PC-3 (cell line): ENCODE results near the gene ATP2B2. TPM values are rescaled to one million over a fixed set of nuclear protein-coding genes. Genes with fewer than 3 reads are reported as not detected.

Source experiments
- ATAC-seq: fragments of 200-7000 bp; cut with Tn5 transposase; 2 replicates; pipeline ENCODE4 v1.9.1; 2020; ENCODE audit warnings: mild to moderate bottlenecking, moderate library complexity
- BruUV-seq: library from RNA; stranded (reverse); fragments of 400-500 nt; replicated peaks from 2 replicates; lab custom pipeline; 2021; lab: Mats Ljungman, UMichigan
- CTCF ChIA-PET: fragments of 300-600 bp; sonication (Branson Sonifier 250); formaldehyde crosslinking; loops from one replicate; lab custom pipeline; 2022; ENCODE audit warnings: antibody characterized with exemption; lab: Charles Lee
- POLR2A ChIA-PET: fragments of 300-600 bp; sonication (Branson Sonifier 250); formaldehyde crosslinking; loops from one replicate; lab custom pipeline; 2022; ENCODE audit warnings: antibody characterized with exemption; ENCODE audit not compliant: unreplicated experiment; lab: Charles Lee
- DNase-seq: peaks from one replicate; pipeline ENCODE4 v3.0.0-alpha.2; 2015
- H2AFZ ChIP-seq: fragments of 300-600 bp; sonication (generic); 2 replicates; pipeline ENCODE4 v1.6.0; 2016; ENCODE audit warnings: antibody characterized with exemption, low read length
- H3F3A ChIP-seq: fragments of 300-600 bp; sonication (generic); one replicate; pipeline ENCODE4 v1.6.0; 2017; ENCODE audit warnings: antibody characterized with exemption, low read length, control low read depth, mild to moderate bottlenecking; ENCODE audit not compliant: unreplicated experiment
- H3K27ac ChIP-seq: fragments of 300-600 bp; sonication (generic); 2 replicates; pipeline ENCODE4 v1.5.1; 2016; ENCODE audit warnings: mild to moderate bottlenecking, low read length
- H3K27me3 ChIP-seq: fragments of 300-600 bp; sonication (generic); 2 replicates; pipeline ENCODE4 v1.6.1; 2016; ENCODE audit warnings: low read length, mixed read lengths
- H3K36me3 ChIP-seq: fragments of 300-600 bp; sonication (generic); 2 replicates; pipeline ENCODE4 v1.6.1; 2016; ENCODE audit warnings: low read depth, mixed run types, low read length, mixed read lengths
- H3K4me1 ChIP-seq: fragments of 300-600 bp; sonication (generic); 2 replicates; pipeline ENCODE4 v1.5.1; 2016; ENCODE audit warnings: low read length; ENCODE audit not compliant: insufficient read depth
- H3K4me2 ChIP-seq: fragments of 300-600 bp; sonication (generic); 2 replicates; pipeline ENCODE4 v1.6.0; 2016; ENCODE audit warnings: low read length
- H3K4me3 ChIP-seq: fragments of 300-600 bp; sonication (generic); 2 replicates; pipeline ENCODE4 v1.5.1; 2016; ENCODE audit warnings: mild to moderate bottlenecking, low read length, mixed read lengths
- H3K79me2 ChIP-seq: fragments of 300-600 bp; sonication (generic); 2 replicates; pipeline ENCODE4 v1.6.1; 2017; ENCODE audit warnings: low read length, mixed read lengths
- H3K9ac ChIP-seq: fragments of 300-600 bp; sonication (generic); 2 replicates; pipeline ENCODE4 v1.6.0; 2016; ENCODE audit warnings: mild to moderate bottlenecking, low read length
- H3K9me2 ChIP-seq: fragments of 300-600 bp; sonication (generic); replicated peaks from 2 replicates; pipeline ENCODE4 v1.6.1; 2016; ENCODE audit warnings: mixed run types, low read length, mixed read lengths
- H3K9me3 ChIP-seq: fragments of 300-600 bp; sonication (generic); 2 replicates; pipeline ENCODE4 v1.6.1; 2016; ENCODE audit warnings: low read length, mixed read lengths
- H4K20me1 ChIP-seq: fragments of 300-600 bp; sonication (generic); 2 replicates; pipeline ENCODE4 v1.6.1; 2016; ENCODE audit warnings: low read length, mixed read lengths
- EZH2 ChIP-seq: fragments of 300-600 bp; sonication (generic); IDR thresholded peaks from one replicate; pipeline ENCODE4 v1.6.1; 2017; ENCODE audit warnings: antibody characterized with exemption, mild to moderate bottlenecking, low read length; ENCODE audit not compliant: unreplicated experiment
- EZH2phosphoT487 ChIP-seq: fragments of 300-600 bp; sonication (generic); IDR thresholded peaks from 2 replicates; pipeline ENCODE4 v1.6.1; 2018; ENCODE audit warnings: mild to moderate bottlenecking, antibody characterized with exemption, low read length, borderline replicate concordance
- intact Hi-C: fragments of 100-400 bp; cut with micrococcal nuclease; formaldehyde crosslinking; loops from 2 replicates; pipeline ENCODE4 v1.9.0; 2023
- total RNA-seq: library from RNA; depleted of rRNA; stranded (reverse); fragments of >200 nt; gene quantifications from 2 replicates; pipeline ENCODE4 v1.2.3, GENCODE V29; 2014
- TF ChIP-seq, protein P1 (sequence below): fragments of 300-600 bp; sonication (generic); conservative IDR thresholded peaks from 2 replicates; pipeline ENCODE4 v1.5.1; 2017; ENCODE audit warnings: antibody characterized with exemption, low read depth, mild to moderate bottlenecking, low read length

Gene ATP2B2
- total RNA-seq, 1 experiment from 2014 or later = not detected

- intact Hi-C loops = no loop called here
Observed at GRCh38 chr3:10303105-10303504, 202.3 kb downstream of the ATP2B2 start.

DNA sequence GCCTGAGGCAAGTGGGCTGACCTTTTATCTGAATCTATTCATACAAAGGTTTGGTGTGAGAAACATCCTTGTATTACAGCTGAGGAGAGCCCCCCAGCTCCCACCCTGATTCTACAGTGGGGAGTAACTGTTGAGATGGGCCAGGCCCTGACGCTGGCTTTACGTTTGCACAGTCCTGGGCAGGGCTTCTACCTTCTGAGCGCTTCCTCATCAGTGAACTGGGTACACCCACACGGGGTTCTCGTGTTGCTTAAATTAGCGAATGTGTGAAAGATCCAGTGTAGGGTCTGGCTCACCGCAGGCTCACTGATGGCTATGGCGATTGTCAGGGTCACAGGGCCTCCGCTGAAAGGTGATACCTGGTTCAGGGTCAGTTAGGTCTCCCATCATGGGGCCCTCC lies 205.3 kb downstream of the ATP2B2 start:
- no peak overlapping the region for H2AFZ ChIP-seq
- intact Hi-C loops = no loop called here
- ChIA-PET POLR2A (no interaction called here), CTCF (no interaction called here)
- H3K9me2 ChIP-seq = no peaks in the 10 kb centered on the region
- no peaks in the 10 kb centered on the region for H4K20me1 ChIP-seq
- no peaks in the 10 kb centered on the region for H3K9me3 ChIP-seq
- no peaks in the 10 kb centered on the region for H3K4me1 ChIP-seq
- DNase-seq (no peak), ATAC-seq (no peak)
- H3K36me3 ChIP-seq = peaks cover 46% of the 10 kb centered on the region
- H3K9ac ChIP-seq = no peak overlapping the region
- H3K27ac ChIP-seq = no peak overlapping the region
- BruUV-seq = no TSS peak
- TF ChIP-seq EZH2 (no peak), EZH2phosphoT487 (no peak)
- TF ChIP-seq, protein P1, sequence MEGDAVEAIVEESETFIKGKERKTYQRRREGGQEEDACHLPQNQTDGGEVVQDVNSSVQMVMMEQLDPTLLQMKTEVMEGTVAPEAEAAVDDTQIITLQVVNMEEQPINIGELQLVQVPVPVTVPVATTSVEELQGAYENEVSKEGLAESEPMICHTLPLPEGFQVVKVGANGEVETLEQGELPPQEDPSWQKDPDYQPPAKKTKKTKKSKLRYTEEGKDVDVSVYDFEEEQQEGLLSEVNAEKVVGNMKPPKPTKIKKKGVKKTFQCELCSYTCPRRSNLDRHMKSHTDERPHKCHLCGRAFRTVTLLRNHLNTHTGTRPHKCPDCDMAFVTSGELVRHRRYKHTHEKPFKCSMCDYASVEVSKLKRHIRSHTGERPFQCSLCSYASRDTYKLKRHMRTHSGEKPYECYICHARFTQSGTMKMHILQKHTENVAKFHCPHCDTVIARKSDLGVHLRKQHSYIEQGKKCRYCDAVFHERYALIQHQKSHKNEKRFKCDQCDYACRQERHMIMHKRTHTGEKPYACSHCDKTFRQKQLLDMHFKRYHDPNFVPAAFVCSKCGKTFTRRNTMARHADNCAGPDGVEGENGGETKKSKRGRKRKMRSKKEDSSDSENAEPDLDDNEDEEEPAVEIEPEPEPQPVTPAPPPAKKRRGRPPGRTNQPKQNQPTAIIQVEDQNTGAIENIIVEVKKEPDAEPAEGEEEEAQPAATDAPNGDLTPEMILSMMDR = no peak
- H3F3A ChIP-seq = no peaks in the 10 kb centered on the region
- no peaks in the 10 kb centered on the region for H3K27me3 ChIP-seq
- H3K79me2 ChIP-seq = no peaks in the 10 kb centered on the region
- H3K4me2 ChIP-seq = no peak overlapping the region
- no peak overlapping the region for H3K4me3 ChIP-seq

More at GRCh38 chr3:10303105-10303504, 202.3 kb downstream of the ATP2B2 start:
- no peaks in the 10 kb centered on the region for H3K4me1 ChIP-seq
- H3K9ac ChIP-seq = no peak overlapping the region
- TF ChIP-seq, protein P1 = no peak
- TF ChIP-seq EZH2phosphoT487 (no peak), EZH2 (no peak)
- no peaks in the 10 kb centered on the region for H3K27me3 ChIP-seq
- H3K9me3 ChIP-seq = no peaks in the 10 kb centered on the region
- DNase-seq (no peak), ATAC-seq (no peak)
- H3K4me3 ChIP-seq = no peak overlapping the region
- H3K36me3 ChIP-seq = peaks cover 62% of the 10 kb centered on the region
- CTCF ChIA-PET = no interaction called here
- no peak overlapping the region for H3K4me2 ChIP-seq
- H3K27ac ChIP-seq = no peak overlapping the region
- no TSS peak for BruUV-seq
- H3K79me2 ChIP-seq = no peaks in the 10 kb centered on the region
- no peak overlapping the region for H2AFZ ChIP-seq
- POLR2A ChIA-PET = no interaction called here
- H3K9me2 ChIP-seq = no peaks in the 10 kb centered on the region
- no peaks in the 10 kb centered on the region for H3F3A ChIP-seq
- no peaks in the 10 kb centered on the region for H4K20me1 ChIP-seq

DNA sequence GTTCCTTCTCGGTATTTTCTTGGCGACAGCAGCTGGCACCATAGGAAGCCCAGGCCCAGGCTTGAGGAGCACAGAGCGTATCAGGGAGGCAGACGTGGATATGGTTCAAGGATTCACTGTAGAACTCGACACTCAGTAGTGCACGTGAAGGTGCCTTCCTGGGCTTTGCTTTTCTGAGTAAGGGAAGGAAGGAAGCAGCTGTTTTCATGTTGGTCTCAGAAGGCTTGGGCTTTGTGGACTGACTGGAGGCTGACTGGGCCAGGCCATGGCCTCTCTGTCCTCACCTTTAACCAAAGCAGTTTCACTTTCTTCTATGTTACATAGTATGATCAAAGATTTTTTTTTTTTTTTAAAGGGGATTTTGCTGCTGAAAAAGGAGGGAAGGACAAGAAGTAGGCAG lies 205.7 kb downstream of the ATP2B2 start:
- Histone ChIP-seq H2AFZ (no peak overlapping the region), H3K79me2 (no peaks in the 10 kb centered on the region), H3K36me3 (peaks cover 43% of the 10 kb centered on the region), H3K4me2 (no peak overlapping the region), H3K27ac (no peak overlapping the region), H3K27me3 (no peaks in the 10 kb centered on the region), H3F3A (no peaks in the 10 kb centered on the region), H4K20me1 (no peaks in the 10 kb centered on the region), H3K4me3 (no peak overlapping the region), H3K4me1 (no peaks in the 10 kb centered on the region), H3K9ac (no peak overlapping the region), H3K9me3 (no peaks in the 10 kb centered on the region), H3K9me2 (no peaks in the 10 kb centered on the region)
- BruUV-seq = no TSS peak
- ChIA-PET CTCF (no interaction called here), POLR2A (no interaction called here)
- peak; percentile 10; the same call in 1 of the 2 replicates for ATAC-seq
- TF ChIP-seq, protein P1 = no peak
- no peak for TF ChIP-seq EZH2
- no peak for TF ChIP-seq EZH2phosphoT487
- intact Hi-C loops = no loop called here
- no peak for DNase-seq
